HCT116 (cell line): ENCODE data around the gene AGPAT2. TPM values are rescaled to one million over a fixed set of nuclear protein-coding genes. Genes with fewer than 3 reads are reported as not detected.

ENCODE experiments used
- ATAC-seq: fragments of 200-7000 bp; cut with Tn5 transposase; 2 replicates; pipeline ENCODE4 v1.9.1; 2020; ENCODE audit warnings: mild to moderate bottlenecking, moderate library complexity
- BruUV-seq: library from RNA; stranded (reverse); fragments of 400-500 nt; replicated peaks from 2 replicates; lab custom pipeline; 2021; lab: Mats Ljungman, UMichigan
- CTCF ChIA-PET: fragments of 300-600 bp; sonication (Branson Sonifier 250); formaldehyde crosslinking; loops from one replicate; lab custom pipeline; 2021; ENCODE audit warnings: antibody characterized with exemption; lab: Charles Lee
- POLR2A ChIA-PET: fragments of 300-600, 350-600 bp; sonication (Branson Sonifier 250); formaldehyde crosslinking; loops from one replicate; lab custom pipeline; 2021; ENCODE audit warnings: antibody characterized with exemption; lab: Charles Lee
- RAD21 ChIA-PET, 2 experiments: fragments of 300-600 bp; sonication (Branson Sonifier 250); formaldehyde crosslinking; loops; one replicate each; lab custom pipeline; 2023; ENCODE audit warnings: low total read pairs in 2 of 2; ENCODE audit not compliant: uncharacterized antibody in 2 of 2, unreplicated experiment in 2 of 2, low non-redundant PET in 1 of 2; lab: Charles Lee
- DNase-seq: peaks from one replicate; pipeline ENCODE4 v3.0.0-alpha.2; 2010; ENCODE audit warnings: low read depth, low spot score
- H2AFZ ChIP-seq: fragments of 200-600 bp; shearing (Covaris generic), sonication (generic); 2 replicates; pipeline ENCODE4 v1.6.1; 2017; ENCODE audit warnings: low read depth, mixed run types, mixed read lengths, antibody characterized with exemption, low read length; ENCODE audit not compliant: poor library complexity, severe bottlenecking
- H3K27ac ChIP-seq: 2 replicates; pipeline ENCODE4 v1.5.1; 2012; ENCODE audit warnings: low read depth, low read length
- H3K27me3 ChIP-seq: fragments of 200-600 bp; sonication (generic); 2 replicates; pipeline ENCODE4 v1.6.1; 2016; ENCODE audit warnings: mixed run types, low read length, mixed read lengths; ENCODE audit not compliant: insufficient read depth
- H3K36me3 ChIP-seq, 2 experiments: fragments of 200-500 bp in 1 of 2; fragments of 200-600 bp in 1 of 2; sonication (Bioruptor generic) in 1 of 2; sonication (generic) in 1 of 2; 2 replicates each; pipeline versions ENCODE4 v1.5.1 to v1.6.1; 2014 to 2016; ENCODE audit warnings: low read length in 2 of 2, inconsistent platforms in 1 of 2, mixed read lengths in 1 of 2, mixed run types in 1 of 2; ENCODE audit not compliant: insufficient read depth in 2 of 2, control insufficient read depth in 1 of 2
- H3K4me1 ChIP-seq, 2 experiments: fragments of 200-600 bp in 1 of 2; sonication (generic) in 1 of 2; 2 replicates each; pipeline versions ENCODE4 v1.5.1 to v1.6.1; 2012 to 2017; ENCODE audit warnings: low read length in 2 of 2, inconsistent platforms in 1 of 2, mild to moderate bottlenecking in 1 of 2, mixed read lengths in 1 of 2, mixed run types in 1 of 2, moderate library complexity in 1 of 2; ENCODE audit not compliant: insufficient read depth in 2 of 2, control insufficient read depth in 1 of 2
- H3K4me2 ChIP-seq: fragments of 200-600 bp; sonication (generic); 2 replicates; pipeline ENCODE4 v1.6.1; 2017; ENCODE audit warnings: mixed run types, low read length, mixed read lengths
- H3K4me3 ChIP-seq, 2 experiments: fragments of 200-600 bp in 1 of 2; sonication (generic) in 1 of 2; replicated peaks in 1 of 2; 2 replicates each; pipeline ENCODE4 v1.5.1; 2011 to 2016; ENCODE audit warnings: low read length in 2 of 2, control low read depth in 1 of 2, low read depth in 1 of 2, mild to moderate bottlenecking in 1 of 2, mixed read lengths in 1 of 2, mixed run types in 1 of 2
- H3K79me2 ChIP-seq: fragments of 200-600 bp; sonication (generic); 2 replicates; pipeline ENCODE4 v1.6.1; 2017; ENCODE audit warnings: mild to moderate bottlenecking, mixed run types, low read length, moderate library complexity, mixed read lengths; ENCODE audit not compliant: insufficient read depth
- H3K9ac ChIP-seq: fragments of 200-600 bp; sonication (generic); 2 replicates; pipeline ENCODE4 v1.6.1; 2016; ENCODE audit warnings: low read length, mixed read lengths
- H3K9me2 ChIP-seq: fragments of 200-600 bp; sonication (generic), shearing (Covaris generic); 2 replicates; pipeline ENCODE4 v1.6.1; 2017; ENCODE audit warnings: mixed run types, mild to moderate bottlenecking, moderate library complexity; ENCODE audit not compliant: insufficient read depth
- H3K9me3 ChIP-seq, 2 experiments: fragments of 200-500 bp in 1 of 2; fragments of 200-600 bp in 1 of 2; sonication (Bioruptor generic) in 1 of 2; sonication (generic) in 1 of 2; 2 replicates each; pipeline ENCODE4 v1.6.1; 2014 to 2017; ENCODE audit warnings: low read length in 2 of 2, mixed read lengths in 2 of 2, inconsistent platforms in 1 of 2, low read depth in 1 of 2, mild to moderate bottlenecking in 1 of 2, mixed run types in 1 of 2, moderate library complexity in 1 of 2; ENCODE audit not compliant: control insufficient read depth in 1 of 2, insufficient read depth in 1 of 2
- H4K20me1 ChIP-seq: fragments of 200-600 bp; sonication (generic), shearing (Covaris generic); 2 replicates; pipeline ENCODE4 v1.6.1; 2017; ENCODE audit warnings: mixed run types, mild to moderate bottlenecking, moderate library complexity; ENCODE audit not compliant: insufficient read depth
- CBX3 ChIP-seq: IDR thresholded peaks from 2 replicates; pipeline ENCODE4 v1.6.1; 2012; ENCODE audit warnings: low read depth
- EZH2 ChIP-seq: fragments of 200-600 bp; sonication (generic); IDR thresholded peaks from 2 replicates; pipeline ENCODE4 v1.6.1; 2017; ENCODE audit warnings: antibody characterized with exemption, mixed run types
- EZH2phosphoT487 ChIP-seq: fragments of 200-600 bp; IDR thresholded peaks from 2 replicates; pipeline ENCODE4 v1.6.1; 2018; ENCODE audit warnings: antibody characterized with exemption, borderline replicate concordance
- POLR2AphosphoS5 ChIP-seq: IDR thresholded peaks from 2 replicates; pipeline ENCODE4 v1.6.1; 2011; ENCODE audit warnings: mild to moderate bottlenecking, low read depth, low read length, moderate library complexity
- REST ChIP-seq: IDR thresholded peaks from 2 replicates; pipeline ENCODE4 v1.6.1; 2012; ENCODE audit warnings: low read depth
- SP1 ChIP-seq: IDR thresholded peaks from 2 replicates; pipeline ENCODE4 v1.6.1; 2012; ENCODE audit warnings: low read depth
- TCF7L2 ChIP-seq: IDR thresholded peaks from 2 replicates; pipeline ENCODE4 v1.7.0; 2011; ENCODE audit warnings: borderline replicate concordance, inconsistent platforms; ENCODE audit not compliant: insufficient read depth, insufficient read length; ENCODE audit errors: extremely low read depth
- YY1 ChIP-seq: IDR thresholded peaks from 2 replicates; pipeline ENCODE4 v1.6.1; 2011; ENCODE audit warnings: low read length, low read depth, moderate library complexity, mild to moderate bottlenecking; ENCODE audit not compliant: insufficient replicate concordance; ENCODE audit errors: extremely low read depth
- ZFX ChIP-seq: fragments of 450-650 bp; IDR thresholded peaks from 2 replicates; pipeline ENCODE4 v1.6.1; 2017
- ZNF274 ChIP-seq: fragments of 200-500 bp; sonication (Bioruptor generic); IDR thresholded peaks from 2 replicates; pipeline ENCODE4 v1.6.1; 2014; ENCODE audit warnings: mild to moderate bottlenecking, low read depth, low read length, inconsistent platforms
- intact Hi-C: fragments of 100-400 bp; cut with micrococcal nuclease; formaldehyde crosslinking; loops from 2 replicates; pipeline ENCODE4 v1.10.0; 2022
- total RNA-seq: library from RNA; stranded (reverse); gene quantifications from one replicate; pipeline ENCODE4 v1.2.1, GENCODE V29; 2021; ENCODE audit not compliant: unreplicated experiment
- TF ChIP-seq, protein P1 (sequence below): IDR thresholded peaks from 2 replicates; pipeline ENCODE4 v1.6.1; 2012

AGPAT2 gene
- total RNA-seq, 1 experiment from 2014 or later: 86.0 TPM

DNA sequence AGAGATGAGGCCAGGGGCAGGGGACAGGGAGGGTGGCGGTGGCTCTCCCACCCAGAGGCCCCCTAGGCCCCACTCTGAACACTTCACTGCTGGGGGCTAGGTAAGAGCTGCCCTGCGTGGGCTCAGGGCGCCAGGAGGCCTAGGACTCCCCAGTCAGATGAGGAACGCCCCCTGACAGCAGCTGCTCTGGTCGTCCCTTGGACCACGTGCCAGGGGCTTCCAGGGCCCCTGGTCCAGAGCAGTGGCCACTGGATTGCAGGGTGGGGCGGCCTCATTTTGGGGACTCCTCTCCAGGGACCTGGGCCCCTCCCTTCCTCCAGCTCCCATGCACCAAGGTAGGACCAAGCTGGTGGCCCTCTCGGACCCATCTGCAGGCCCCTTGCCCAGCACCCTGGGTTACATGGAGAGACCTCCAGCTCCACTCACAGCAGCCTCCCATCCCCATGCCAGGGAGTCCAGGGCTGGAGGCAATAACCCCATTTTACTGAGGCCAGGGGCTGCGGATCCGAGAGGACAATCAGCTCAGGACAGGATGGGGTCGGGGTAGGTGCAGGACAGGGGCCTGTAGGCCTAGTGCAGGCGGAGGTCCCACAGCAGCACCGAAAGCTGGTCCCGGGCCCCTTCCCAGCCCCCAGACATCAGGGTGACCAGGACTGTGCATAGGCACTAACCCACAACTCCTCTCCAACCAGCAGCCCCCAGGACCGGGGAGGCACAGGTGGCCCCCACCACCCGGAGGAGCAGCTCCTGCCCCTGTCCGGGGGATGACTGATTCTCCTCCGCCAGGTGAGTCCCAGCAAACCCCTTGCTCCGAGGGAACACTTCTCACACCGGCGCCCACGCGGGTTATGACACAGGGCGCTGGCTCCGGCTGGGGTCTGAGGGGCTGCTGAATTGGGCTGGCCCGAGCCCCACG is 23.0 kb downstream of the AGPAT2 start:
- H2AFZ ChIP-seq: no peak overlapping the region
- no TSS peak for BruUV-seq
- RAD21 ChIA-PET: no interaction called here
- TF ChIP-seq TCF7L2: no peak
- DNase-seq: no peak
- no peaks in the 10 kb centered on the region for H3K9me3 ChIP-seq
- no peak overlapping the region for H3K4me2 ChIP-seq
- POLR2A ChIA-PET: no interaction called here
- H4K20me1 ChIP-seq: no peaks in the 10 kb centered on the region
- no peaks in the 10 kb centered on the region for H3K79me2 ChIP-seq
- H3K9ac ChIP-seq: no peak overlapping the region
- ATAC-seq: no peak
- intact Hi-C loops: no loop called here
- peaks cover 0 to 24% of the 10 kb centered on the region in 2 experiments; a peak in 2 of 4 replicates for H3K4me1 ChIP-seq
- CTCF ChIA-PET: no interaction called here
- H3K27me3 ChIP-seq: no peaks in the 10 kb centered on the region
- H3K27ac ChIP-seq: peak overlapping the region; percentile 14; the same call in 1 of the 2 replicates
- no peaks in the 10 kb centered on the region for H3K36me3 ChIP-seq
- no peaks in the 10 kb centered on the region for H3K9me2 ChIP-seq
- H3K4me3 ChIP-seq: no peak overlapping the region

DNA sequence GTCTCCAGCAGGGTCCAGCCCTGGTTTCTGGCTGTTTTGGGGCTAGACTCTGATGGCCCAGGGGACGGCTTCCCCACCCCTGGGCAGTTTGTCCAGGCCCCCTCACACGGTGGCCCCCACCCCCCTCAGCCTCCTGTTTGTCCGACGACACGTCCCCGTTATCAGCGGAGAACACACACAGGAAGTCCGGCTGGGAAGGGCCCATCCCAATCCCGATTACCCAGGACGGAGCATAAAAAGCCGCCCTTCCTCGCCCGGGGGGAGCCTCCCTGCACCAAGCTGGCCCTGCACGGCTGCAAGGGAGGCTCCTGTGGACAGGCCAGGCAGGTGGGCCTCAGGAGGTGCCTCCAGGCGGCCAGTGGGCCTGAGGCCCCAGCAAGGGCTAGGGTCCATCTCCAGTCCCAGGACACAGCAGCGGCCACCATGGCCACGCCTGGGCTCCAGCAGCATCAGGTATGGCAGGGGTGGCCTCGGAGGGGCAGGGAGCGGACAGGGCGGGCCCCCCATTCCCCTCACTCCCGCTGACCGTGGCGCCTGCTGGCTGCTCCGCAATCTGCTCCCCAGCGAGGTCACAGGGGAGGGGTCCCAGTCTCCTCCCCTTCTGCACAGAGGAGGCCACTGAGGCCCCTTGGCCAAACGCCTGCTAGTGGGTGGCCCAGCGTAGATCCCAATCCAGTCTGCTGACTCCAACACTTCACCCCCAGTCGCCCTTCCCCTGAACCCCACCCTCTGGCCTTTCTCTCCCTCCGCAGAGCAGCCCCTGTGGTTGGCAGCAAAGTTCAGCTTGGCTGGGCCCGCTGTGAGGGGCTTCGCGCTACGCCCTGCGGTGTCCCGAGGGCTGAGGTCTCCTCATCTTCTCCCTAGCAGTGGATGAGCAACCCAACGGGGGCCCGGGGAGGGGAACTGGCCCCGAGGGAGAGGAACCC is 24.3 kb downstream of the AGPAT2 start, which contains the start of gene EGFL7:
EGFL7 (plus strand) TSS at position 261 of the 926 bp plus-strand sequence. CDS start 5,367 bp downstream, outside the sequence.
- Histone ChIP-seq H3K27me3 (no peaks in the 10 kb centered on the region), H3K27ac (no peak within 1 kb of the TSS), H3K79me2 (no peaks in the 10 kb centered on the region), H4K20me1 (no peaks in the 10 kb centered on the region), H3K4me2 (no peak within 1 kb of the TSS), H3K36me3 (no peaks in the 10 kb centered on the region), H3K4me1 (peaks cover 0 to 14% of the 10 kb centered on the region in 2 experiments; a peak in 1 of 4 replicates), H3K9me3 (no peaks in the 10 kb centered on the region), H3K9ac (no peak within 1 kb of the TSS), H3K4me3 (no peak within 1 kb of the TSS), H2AFZ (no peak within 1 kb of the TSS), H3K9me2 (no peaks in the 10 kb centered on the region)
- POLR2A ChIA-PET: no interaction called here
- RAD21 ChIA-PET: no interaction called here
- intact Hi-C loops: no loop called here
- CTCF ChIA-PET: no interaction called here
- no TSS peak for BruUV-seq
- DNase-seq (no peak), ATAC-seq (no peak)
- TF ChIP-seq SP1 (no peak), TCF7L2 (no peak), EZH2 (no peak), CBX3 (no peak), REST (no peak), POLR2AphosphoS5 (no peak), ZFX (no peak), EZH2phosphoT487 (no peak), YY1 (no peak), ZNF274 (no peak)
- TF ChIP-seq, protein P1, sequence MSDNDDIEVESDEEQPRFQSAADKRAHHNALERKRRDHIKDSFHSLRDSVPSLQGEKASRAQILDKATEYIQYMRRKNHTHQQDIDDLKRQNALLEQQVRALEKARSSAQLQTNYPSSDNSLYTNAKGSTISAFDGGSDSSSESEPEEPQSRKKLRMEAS: no peak
